Medulla oblongata (tissue), 1 donor: ENCODE measurements around the gene CD74.

ENCODE experiments used
- DNase-seq: peaks from one replicate; pipeline ENCODE4 v3.0.0-alpha.2; 2015; ENCODE audit errors: extremely low spot score

Gene CD74

DNA sequence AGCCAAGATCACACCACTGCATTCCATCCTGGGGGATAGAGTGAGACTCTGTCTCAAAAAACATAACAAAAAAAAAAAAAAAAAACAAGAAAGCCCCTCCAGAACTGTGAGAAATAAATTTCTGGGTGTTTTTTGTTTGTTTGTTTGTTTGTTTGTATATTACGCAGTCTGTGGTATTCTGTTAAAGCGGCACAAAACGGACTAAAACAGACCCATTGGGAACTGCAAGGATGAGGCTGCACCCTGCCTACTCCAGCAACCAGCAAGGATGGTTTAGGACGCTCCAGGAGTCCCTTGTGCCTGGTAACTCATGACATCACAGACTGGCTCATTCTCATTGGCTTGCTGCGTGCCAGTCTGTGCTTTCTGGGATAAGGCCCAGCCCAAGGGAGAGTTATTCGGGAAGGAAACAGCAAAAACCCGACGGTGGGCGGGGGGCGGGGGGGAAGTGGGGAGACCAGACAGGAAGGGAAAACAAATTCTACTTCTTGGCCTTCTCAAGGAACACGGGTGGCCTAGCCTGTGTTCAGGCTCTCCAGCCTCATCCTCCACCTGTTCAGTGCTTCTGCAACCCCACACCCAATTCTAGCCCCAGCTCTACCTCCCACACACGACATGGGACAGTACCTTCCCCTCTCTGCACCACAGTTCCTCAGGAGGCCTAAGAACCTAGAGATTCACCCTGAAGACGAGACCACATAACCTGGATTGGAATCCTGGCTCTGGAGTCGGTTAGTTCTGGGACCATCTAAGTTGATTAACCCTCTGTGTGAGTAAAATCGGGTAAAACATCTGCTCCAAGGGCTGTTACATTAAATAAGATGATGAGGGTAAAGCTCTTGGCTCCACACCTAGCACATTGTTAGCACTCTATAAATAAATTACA, 2.8 kb downstream of the CD74 start:
- peak; percentile 98 for DNase-seq

DNA sequence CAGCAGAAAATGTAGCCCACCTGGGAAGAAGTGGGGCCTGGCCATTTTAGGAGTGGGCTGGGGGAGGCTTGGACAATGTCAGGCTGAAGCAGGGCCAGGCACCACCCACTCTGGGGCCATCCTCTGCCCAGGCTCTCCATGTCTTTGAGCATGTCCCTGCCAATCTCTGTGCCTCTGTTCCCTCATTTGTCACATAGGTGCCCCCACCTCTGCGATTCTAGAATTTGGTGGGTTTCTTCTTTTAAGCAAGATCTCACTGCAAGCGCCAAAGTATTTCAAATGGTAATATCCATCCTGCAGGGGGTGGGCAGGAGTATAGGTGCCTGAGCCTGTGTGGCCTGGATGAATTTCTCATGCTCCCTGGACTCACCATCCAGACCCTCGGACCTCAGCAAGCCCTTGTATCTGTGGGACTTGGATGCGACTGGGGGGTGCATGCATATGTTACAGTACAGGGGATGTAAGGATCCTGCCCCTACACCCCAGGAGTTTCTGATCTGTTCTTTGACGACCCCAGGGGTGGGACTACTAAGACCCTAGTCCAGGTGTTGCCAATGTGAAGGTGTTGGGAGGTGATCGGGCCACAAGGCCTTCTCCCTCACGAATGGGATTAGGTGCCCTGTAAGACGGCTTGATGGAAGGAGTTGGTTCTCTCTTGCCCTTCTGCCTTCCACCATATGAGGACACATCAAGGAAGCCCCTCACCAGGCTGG, 4.3 kb downstream of the CD74 start:
- no peak for DNase-seq

DNA sequence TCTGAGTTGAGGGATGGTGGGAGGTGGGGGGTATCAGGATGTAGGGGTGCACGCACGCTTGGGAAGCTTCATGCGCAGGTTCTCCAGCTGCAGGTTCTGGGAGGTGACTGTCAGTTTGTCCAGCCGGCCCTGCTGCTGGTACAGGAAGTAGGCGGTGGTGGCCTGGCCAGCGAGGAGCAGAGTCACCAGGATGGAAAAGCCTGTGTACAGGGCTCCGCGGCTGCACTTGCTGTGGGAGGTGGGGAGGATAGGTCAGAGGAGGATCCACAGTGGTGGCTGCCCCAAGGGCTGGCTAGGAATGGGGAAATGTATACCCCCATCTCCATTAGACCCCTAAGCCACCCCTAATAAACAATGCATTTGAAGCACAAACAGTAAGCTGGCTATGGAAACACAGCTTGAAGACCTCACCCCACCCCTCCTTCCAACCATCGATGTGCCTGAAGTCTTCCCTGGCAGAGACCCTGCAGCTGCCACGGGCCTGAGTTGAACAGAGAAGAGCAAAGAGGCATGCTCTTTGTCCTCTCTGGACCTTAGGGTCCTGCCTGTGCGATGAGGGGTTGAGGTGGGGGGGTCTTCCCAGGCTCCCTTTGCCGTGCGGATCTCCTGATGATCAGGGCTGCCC, 5.5 kb downstream of the CD74 start:
- no peak for DNase-seq

GRCh38 chr5:150406723-150407095, 6.0 kb downstream of the CD74 start:
- DNase-seq, result no peak

DNA sequence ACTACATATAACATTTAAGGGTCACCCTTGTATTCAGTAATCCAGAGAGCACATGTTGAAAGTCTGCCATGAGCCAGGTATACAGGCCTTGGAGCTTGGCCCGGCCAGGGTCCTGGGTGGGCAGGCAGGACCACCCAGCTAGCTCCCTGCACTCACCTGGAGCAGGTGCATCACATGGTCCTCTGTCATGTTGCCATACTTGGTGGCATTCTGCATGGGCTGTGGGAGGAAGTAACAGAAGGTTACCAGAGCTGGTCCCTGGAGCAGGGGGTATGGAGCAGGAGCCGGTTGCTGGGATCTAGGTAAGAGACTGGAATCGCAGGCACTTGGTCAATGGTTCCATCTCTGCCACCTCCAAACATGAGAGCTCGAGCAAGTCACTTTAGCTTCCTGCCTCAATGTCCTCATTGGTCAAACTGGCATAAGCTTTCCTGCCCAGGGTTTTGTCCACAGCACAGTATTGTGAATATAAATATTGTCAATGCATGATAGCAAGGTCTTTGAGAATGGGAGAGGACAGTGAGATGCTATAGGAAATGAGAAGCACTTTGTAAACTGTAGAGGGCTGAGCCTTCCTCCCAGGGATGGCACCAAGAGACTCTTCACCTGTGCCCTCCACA, 6.5 kb downstream of the CD74 start:
- DNase-seq, result no peak

DNA sequence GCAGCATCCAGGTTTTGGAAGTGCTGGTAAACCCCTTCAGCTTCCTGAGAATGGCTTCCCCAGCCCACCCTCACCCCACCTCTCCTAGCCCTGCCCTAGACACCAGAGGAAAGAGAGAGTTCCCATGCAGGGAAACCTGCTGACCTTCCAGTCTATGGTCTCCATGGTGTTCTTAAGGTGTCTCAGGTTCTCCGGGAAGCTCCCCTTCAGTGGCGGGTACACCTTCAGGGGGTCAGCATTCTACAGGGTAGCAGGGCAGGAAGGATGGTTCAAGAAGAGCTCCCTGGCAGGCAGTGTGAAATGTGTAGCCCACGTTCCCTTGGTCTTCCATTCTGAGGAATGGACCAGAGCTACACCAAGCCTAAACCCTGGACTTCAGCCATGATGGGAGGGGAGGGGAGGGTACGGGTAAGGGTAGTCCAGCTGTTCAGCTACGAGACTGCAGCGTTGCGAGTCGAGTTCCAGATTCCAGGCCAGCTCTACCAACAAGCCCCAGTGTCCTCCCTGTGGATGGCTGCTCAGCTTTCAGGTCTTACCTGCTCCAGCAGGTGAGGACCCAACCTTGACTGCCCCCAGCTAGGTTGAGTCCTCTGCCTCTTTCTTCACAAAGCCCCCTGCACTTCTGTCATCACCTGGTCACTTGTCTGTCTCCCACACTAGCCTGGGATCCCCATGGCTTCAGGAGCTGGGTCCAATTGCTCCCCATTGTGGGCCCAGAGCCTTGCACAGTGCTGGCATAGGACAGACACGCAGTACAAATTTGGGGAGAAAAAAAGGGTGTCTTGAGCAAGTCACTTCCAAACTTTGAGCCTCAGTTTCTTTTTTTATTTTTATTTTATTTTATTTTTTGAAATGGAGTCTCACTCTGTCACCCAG, 7.5 kb downstream of the CD74 start:
- no peak for DNase-seq

DNA sequence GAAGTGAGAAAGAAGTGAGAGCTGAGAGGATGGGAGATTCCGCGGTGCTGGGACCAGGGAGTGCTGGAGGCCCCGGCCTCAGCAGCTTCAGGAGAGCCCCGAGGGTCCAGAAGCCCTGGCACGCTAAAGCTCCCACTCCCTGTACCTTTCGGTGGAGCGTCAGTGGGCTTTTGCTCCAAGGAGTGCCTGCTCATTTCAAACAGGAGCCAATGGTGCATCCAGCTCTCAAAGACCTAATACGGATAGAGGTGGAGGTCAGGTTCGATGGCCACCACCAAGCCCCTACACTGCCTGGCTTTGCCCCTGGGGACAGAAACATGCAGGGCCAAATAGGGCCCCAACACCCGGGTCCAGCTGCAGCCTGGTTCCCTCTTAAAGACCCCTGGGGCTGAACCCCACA, 8.2 kb downstream of the CD74 start:
- DNase-seq, result no peak

DNA sequence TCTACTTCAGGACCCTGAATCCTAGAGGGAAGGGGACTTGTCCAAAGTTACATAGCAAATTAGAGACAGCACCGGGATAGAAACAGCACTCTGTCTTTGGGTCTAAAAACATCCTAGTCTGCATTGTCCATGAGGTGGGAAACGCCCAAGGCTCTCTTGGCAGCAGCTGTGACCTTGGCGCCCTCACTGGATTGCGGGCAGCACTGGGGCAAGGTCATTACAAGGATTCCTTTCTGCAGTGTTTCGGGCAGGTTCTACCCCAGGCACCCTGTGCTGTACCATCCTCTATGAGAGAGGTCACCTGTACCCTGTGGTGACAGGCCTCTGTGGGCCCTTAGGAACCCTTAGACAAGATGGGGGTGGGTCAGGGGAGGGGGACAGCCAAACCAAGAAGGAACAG, 8.6 kb downstream of the CD74 start:
- DNase-seq, result no peak

- no peak for DNase-seq
Measured at GRCh38 chr5:150402901-150403342, 9.8 kb downstream of the CD74 start.

DNA sequence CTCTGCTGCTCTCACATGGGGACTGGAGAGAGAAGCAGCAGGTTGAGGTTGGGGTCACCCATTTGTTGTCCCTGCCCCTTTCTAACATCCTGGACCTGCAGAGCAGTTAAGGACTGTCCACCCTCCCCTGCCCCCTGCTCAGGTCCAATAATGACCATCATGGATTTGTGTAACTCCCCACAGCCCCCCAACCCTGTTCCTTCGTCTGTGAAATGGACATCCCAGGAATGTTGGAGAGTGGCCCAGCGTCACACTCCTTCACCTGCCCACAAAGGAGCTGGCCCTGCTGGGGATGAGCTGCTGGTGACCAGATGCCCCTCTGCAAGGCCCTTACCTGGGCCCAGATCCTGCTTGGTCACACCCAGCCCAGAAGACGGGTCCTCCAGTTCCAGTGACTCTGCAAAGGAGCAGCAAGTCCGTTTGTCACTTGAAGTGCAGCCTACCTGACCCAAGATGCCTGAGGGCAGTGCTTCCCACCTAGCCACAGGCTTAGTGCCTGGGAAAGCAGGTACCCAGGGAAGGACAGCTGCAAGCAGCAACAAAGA, 10.4 kb downstream of the CD74 start:
- DNase-seq, result no peak

DNA sequence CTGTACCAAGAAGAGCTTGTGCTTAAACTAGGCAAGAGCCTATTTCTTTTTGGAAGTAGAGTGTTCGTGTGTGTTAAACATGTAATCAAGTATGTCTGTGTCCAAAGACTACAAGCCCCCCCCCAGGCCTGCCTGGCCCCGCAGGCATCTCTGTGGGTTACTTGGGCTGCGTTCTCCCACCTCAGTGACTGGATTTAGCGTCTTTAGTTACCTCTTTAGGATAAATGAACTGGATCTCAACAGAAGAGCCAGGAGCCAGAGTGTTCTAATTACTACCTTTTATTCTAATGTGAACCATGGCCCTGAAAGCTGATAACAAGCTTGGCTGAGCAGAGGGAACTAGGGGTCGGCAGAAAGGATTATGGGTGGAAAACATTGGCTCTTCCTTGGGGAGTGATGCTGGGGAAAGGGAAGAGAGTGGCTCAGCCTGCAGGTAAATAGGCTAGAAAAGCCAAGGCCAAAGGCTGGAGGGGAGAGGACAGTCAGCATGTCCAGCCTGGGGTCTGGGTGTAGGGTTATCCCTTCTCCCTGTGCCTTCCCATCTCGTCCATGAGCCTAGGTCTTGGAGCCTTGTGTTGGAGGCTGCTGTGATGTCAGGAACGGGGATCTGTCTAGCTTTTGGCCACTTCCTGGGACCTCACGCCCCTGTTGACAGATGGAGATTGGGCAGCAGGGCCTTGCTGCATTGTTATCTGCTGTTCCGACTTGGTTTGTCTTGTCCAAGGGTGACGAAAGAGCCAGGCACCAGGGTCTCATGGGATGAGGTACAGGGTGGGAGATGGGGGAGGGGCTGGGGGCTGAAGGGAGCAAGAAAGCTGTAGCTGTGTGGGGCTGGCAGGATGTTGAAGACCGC, 11.1 kb downstream of the CD74 start:
- no peak for DNase-seq

- DNase-seq, result no peak
Measured at GRCh38 chr5:150401076-150401375, 11.7 kb downstream of the CD74 start.

- DNase-seq, result no peak
Measured at GRCh38 chr5:150400316-150401075, 12.2 kb downstream of the CD74 start.

- no peak for DNase-seq
Measured at GRCh38 chr5:150399524-150400211, 13.0 kb downstream of the CD74 start.

DNA sequence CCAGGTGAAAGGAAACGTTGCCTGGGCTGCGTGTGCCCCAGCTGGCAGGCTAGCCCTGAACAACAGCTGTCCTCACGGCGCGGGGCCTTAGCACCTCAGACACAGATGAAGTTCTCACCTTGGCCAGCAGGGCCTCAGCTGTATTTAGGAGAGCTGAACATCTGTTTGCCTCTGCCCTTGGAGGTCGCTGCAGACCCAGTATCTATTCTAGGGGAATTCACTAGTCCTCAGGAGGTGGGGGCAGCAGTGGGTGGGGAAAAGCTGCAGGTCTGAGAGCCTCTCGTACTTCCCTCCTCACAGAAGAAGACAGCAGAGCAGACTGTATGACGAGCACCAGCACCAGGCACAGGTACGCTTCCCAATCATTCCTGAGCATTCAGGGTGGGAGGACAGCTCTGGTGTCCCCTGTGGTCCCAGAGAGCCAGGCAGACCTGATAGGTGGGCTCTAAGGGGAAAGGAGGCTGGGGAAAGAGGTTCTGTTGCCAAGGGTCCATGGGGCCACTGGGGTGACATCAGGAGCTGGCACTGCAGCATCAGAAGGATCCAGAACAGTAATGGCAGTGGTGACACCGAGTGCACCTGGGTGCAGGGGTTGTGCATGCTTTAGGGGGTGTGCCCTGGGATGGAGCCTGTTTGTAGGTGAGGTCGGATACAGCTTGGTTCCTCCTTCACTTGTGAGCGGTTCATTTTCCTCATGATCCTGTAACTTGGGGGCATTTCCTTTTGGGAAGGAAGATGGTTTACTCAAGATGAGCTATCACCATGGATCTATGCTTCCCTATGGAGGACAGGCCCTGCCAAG, 13.8 kb downstream of the CD74 start:
- no peak for DNase-seq

DNA sequence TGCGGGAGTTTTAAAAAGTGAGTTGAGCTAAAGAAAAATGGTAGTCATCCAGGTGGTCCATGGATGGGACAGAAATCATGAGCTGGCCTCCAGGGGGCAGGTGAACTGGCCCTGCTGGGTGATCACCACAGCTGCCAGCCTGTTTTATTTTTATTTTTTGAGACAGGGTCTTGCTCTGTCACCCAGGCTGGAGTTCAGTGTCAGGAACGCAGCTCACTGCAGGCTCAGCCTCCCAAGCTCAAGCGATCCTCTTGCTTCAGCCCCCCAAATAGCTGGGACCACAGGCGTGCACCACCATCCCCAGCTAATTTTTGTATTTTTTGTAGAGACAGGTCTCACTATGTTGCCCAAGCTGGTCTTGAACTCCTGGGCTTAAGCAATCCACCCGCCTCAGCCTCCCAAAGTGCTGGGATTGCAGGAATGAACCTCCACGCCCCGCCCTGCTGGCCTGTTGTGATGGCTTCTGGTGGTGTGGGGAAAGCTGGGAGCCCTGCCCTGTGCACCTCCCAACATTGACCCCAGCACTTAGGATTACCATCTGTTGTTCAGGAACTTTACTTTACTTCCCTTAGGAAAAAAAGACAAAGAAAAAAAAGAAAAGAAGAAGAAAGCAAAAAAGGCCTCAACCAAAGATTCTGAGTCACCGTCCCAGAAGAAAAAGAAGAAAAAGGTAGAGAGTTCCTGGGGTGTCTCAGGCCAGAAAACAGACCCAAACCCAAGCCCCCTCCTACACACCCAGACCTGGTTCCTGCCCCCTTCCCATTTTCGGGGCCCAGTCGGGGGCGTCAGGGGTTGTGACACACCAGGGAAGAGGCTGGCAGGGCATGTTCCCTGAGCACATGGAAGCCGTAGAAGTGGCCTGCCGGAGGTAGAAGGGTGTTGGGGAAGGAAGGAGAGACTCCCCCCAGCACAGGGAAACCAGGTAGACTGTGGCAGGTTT, 14.7 kb downstream of the CD74 start:
- no peak for DNase-seq
